ENCODE measurements around the gene NT5DC4. TPM values are rescaled to one million over a fixed set of nuclear protein-coding genes. Genes with fewer than 3 reads are reported as not detected.
A peak's percentile ranks its signal among the peaks of the same experiment; 100 is the strongest.

NT5DC4 gene
- total RNA-seq, 1 donor from 2014 or later: 1.2 TPM

GRCh38 chr2:112723547-112723940 lies 2.7 kb downstream of the NT5DC4 start:
- DNase-seq (ENCODE audit: low spot score): no peak

GRCh38 chr2:112723995-112724394 lies 3.2 kb downstream of the NT5DC4 start:
- no peak for DNase-seq (ENCODE audit: low spot score)

GRCh38 chr2:112724591-112725525 lies 4.0 kb downstream of the NT5DC4 start:
- no peak for DNase-seq (ENCODE audit: low spot score)

GRCh38 chr2:112725545-112726457 lies 5.0 kb downstream of the NT5DC4 start:
- DNase-seq (ENCODE audit: low spot score): no peak

- DNase-seq (ENCODE audit: low spot score): peak; percentile 86
Measured at GRCh38 chr2:112726487-112727190, 5.8 kb downstream of the NT5DC4 start.

GRCh38 chr2:112727276-112728028 lies 6.6 kb downstream of the NT5DC4 start:
- DNase-seq (ENCODE audit: low spot score): no peak

GRCh38 chr2:112728029-112728362 lies 7.2 kb downstream of the NT5DC4 start:
- no peak for DNase-seq (ENCODE audit: low spot score)

GRCh38 chr2:112728378-112729175 lies 7.8 kb downstream of the NT5DC4 start:
- no peak for DNase-seq (ENCODE audit: low spot score)

- no peak for DNase-seq (ENCODE audit: low spot score)
Measured at GRCh38 chr2:112730216-112730615, 9.4 kb downstream of the NT5DC4 start.

GRCh38 chr2:112730791-112731190 lies 10.0 kb downstream of the NT5DC4 start:
- no peak for DNase-seq (ENCODE audit: low spot score)

- no peak for DNase-seq (ENCODE audit: low spot score)
Measured at GRCh38 chr2:112731479-112731878, 10.7 kb downstream of the NT5DC4 start.

GRCh38 chr2:112733456-112733855 lies 12.6 kb downstream of the NT5DC4 start:
- DNase-seq (ENCODE audit: low spot score): no peak

GRCh38 chr2:112733871-112734270 lies 13.1 kb downstream of the NT5DC4 start:
- DNase-seq (ENCODE audit: low spot score): no peak

- no peak for DNase-seq (ENCODE audit: low spot score)
Measured at GRCh38 chr2:112737542-112738232, 16.9 kb downstream of the NT5DC4 start.

- peak; percentile 11 for DNase-seq (ENCODE audit: low spot score)
Measured at GRCh38 chr2:112740527-112740926, 19.7 kb downstream of the NT5DC4 start.

GRCh38 chr2:112749755-112750559 lies 29.1 kb downstream of the NT5DC4 start:
- peak; percentile 77 for DNase-seq (ENCODE audit: low spot score)

- DNase-seq (ENCODE audit: low spot score): no peak
Measured at GRCh38 chr2:112750560-112750843, 29.7 kb downstream of the NT5DC4 start.

- DNase-seq (ENCODE audit: low spot score): no peak
Measured at GRCh38 chr2:112751451-112752197, 30.8 kb downstream of the NT5DC4 start.

All from umbilical cord (tissue), 2 donors.